ENCODE data around the gene IFT80. TPM values are rescaled to one million over a fixed set of nuclear protein-coding genes. Genes with fewer than 3 reads are reported as not detected.

Gene IFT80
- total RNA-seq, 1 experiment from 2014 or later: 19.3 TPM

DNA sequence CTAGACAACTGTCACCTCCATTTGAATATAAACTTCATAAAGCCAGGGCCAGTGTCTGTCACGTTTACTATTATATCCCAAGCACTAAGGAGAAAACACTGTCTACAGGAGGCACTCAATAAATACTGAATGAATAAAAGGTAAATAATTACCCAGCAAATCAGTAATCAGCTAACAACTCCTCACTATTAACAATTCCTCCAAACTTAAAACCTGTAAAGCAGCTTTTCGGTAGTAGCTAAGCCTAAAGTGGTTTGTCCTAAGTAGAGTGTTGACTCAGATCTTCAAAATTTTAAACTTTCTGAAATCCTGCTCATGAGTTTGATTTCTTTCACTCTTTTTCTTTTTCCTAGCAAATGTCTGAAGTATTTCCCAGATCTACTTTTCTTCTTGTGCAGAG, 133.9 kb downstream of the IFT80 start:
- BruUV-seq (replicated peaks): no TSS peak
- H3K9me3 ChIP-seq: no peaks in the 10 kb centered on the region
- CTCF ChIA-PET: no interaction called here

DNA sequence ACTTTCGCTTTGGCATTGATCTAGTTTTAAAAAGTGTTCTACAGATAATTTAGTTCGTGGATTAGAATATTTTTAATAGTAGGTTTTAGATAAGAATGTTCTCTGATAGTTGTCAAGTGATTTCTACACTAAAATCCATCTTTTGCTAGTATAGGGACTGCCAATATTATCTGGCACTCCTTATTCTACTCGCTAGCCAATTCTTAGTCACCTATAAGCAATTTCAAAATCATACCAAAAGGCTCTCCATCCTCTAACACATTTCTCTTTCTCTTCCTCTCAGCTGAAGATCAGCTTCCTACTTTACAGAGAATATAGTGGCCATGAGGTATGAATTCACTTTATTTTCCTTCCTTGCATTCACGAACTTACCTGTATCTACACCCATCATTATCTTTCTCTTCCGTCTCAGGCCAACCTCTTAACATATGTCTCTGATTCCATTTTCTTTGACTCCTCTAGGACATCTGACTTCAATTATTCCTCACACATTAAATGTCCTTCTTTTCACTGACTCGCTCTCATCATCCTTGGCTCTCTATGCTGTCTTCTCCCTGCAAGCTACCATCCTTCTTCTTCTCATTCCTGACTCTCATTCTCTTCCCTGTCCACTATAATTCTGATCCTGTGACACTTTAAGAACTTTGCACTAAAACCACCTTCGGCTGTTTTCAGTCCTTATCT, 138.3 kb downstream of the IFT80 start:
- no peak overlapping the region for H3K27ac Mint-ChIP-seq (ENCODE audit: unreplicated experiment)
- H3K4me1 ChIP-seq: no peaks in the 10 kb centered on the region
- H3K27me3 ChIP-seq (replicated peaks; ENCODE audit: control insufficient read depth, insufficient read depth, low read length): no peaks in the 10 kb centered on the region
- no peaks in the 10 kb centered on the region for H3K9me3 Mint-ChIP-seq (ENCODE audit: unreplicated experiment)
- intact Hi-C loops (cut with micrococcal nuclease; ENCODE audit: unreplicated experiment): no loop called here
- no peaks in the 10 kb centered on the region for H3K4me1 Mint-ChIP-seq (ENCODE audit: low read depth, unreplicated experiment)
- CTCF ChIA-PET: no interaction called here
- BruUV-seq (replicated peaks): no TSS peak
- no peak for DNase-seq
- no peaks in the 10 kb centered on the region for H3K36me3 ChIP-seq (ENCODE audit: control insufficient read depth, insufficient read depth, low read length)
- TF ChIP-seq, protein P1, sequence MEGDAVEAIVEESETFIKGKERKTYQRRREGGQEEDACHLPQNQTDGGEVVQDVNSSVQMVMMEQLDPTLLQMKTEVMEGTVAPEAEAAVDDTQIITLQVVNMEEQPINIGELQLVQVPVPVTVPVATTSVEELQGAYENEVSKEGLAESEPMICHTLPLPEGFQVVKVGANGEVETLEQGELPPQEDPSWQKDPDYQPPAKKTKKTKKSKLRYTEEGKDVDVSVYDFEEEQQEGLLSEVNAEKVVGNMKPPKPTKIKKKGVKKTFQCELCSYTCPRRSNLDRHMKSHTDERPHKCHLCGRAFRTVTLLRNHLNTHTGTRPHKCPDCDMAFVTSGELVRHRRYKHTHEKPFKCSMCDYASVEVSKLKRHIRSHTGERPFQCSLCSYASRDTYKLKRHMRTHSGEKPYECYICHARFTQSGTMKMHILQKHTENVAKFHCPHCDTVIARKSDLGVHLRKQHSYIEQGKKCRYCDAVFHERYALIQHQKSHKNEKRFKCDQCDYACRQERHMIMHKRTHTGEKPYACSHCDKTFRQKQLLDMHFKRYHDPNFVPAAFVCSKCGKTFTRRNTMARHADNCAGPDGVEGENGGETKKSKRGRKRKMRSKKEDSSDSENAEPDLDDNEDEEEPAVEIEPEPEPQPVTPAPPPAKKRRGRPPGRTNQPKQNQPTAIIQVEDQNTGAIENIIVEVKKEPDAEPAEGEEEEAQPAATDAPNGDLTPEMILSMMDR (IDR thresholded peaks at IDR 0.05; ENCODE audit: insufficient read depth in 1 of 2, low read depth in 1 of 2, low read length in 1 of 2, severe bottlenecking in 1 of 2, unreplicated experiment in 1 of 2): no peak
- H3K27me3 Mint-ChIP-seq (ENCODE audit: insufficient read depth, unreplicated experiment): no peaks in the 10 kb centered on the region
- H3K9me3 ChIP-seq: no peaks in the 10 kb centered on the region
- H3K36me3 Mint-ChIP-seq (ENCODE audit: insufficient read depth, unreplicated experiment): no peaks in the 10 kb centered on the region
- no peak overlapping the region for H3K4me3 Mint-ChIP-seq (ENCODE audit: unreplicated experiment)
- POLR2A ChIA-PET: interaction anchor here (0.6 kb wide), 1 partner anchor 70 kb away, joined by 3 read pairs; no protein-coding TSS in a partner anchor
- H3K4me3 ChIP-seq (ENCODE audit: low read depth, low read length): no peak overlapping the region

More for the DNA sequence above, 133.9 kb downstream of the IFT80 start:
- H3K27me3 ChIP-seq (replicated peaks; ENCODE audit: control insufficient read depth, insufficient read depth, low read length): no peaks in the 10 kb centered on the region
- H3K4me1 ChIP-seq: no peaks in the 10 kb centered on the region
- no peak overlapping the region for H3K27ac Mint-ChIP-seq (ENCODE audit: unreplicated experiment)
- H3K27me3 Mint-ChIP-seq (ENCODE audit: insufficient read depth, unreplicated experiment): no peaks in the 10 kb centered on the region
- intact Hi-C loops (cut with micrococcal nuclease; ENCODE audit: unreplicated experiment): no loop called here
- no peak for DNase-seq
- H3K4me3 ChIP-seq (ENCODE audit: low read depth, low read length): no peak overlapping the region
- POLR2A ChIA-PET: no interaction called here
- H3K9me3 Mint-ChIP-seq (ENCODE audit: unreplicated experiment): no peaks in the 10 kb centered on the region
- no peak overlapping the region for H3K4me3 Mint-ChIP-seq (ENCODE audit: unreplicated experiment)
- H3K4me1 Mint-ChIP-seq (ENCODE audit: low read depth, unreplicated experiment): no peaks in the 10 kb centered on the region
- TF ChIP-seq, protein P1 (IDR thresholded peaks at IDR 0.05; ENCODE audit: insufficient read depth in 1 of 2, low read depth in 1 of 2, low read length in 1 of 2, severe bottlenecking in 1 of 2, unreplicated experiment in 1 of 2): no peak
- H3K36me3 ChIP-seq (ENCODE audit: control insufficient read depth, insufficient read depth, low read length): no peaks in the 10 kb centered on the region
- H3K36me3 Mint-ChIP-seq (ENCODE audit: insufficient read depth, unreplicated experiment): no peaks in the 10 kb centered on the region

DNA sequence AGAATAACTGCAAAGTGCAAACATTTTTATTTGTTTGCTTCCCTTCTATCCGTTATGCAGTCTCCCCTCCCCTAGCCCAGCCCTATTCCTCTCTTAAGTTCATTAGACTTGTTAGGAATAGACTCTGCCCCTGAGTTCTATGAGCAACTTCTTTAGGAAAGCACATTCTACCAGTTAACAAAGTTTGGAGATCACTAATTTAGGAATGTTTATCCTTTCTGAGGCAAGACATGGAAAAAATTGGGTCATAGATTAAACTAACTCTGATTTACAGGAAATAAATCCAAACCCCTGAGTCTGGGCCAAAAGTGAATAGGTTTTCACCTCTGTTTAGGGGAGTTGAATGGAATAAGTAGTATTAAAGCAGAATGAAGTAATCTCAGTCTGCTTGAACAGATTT, 139.4 kb downstream of the IFT80 start:
- ChIA-PET CTCF (no interaction called here), POLR2A (no interaction called here)
- H3K9me3 Mint-ChIP-seq (ENCODE audit: unreplicated experiment): no peaks in the 10 kb centered on the region
- H3K27ac Mint-ChIP-seq (ENCODE audit: unreplicated experiment): no peak overlapping the region
- H3K4me1 Mint-ChIP-seq (ENCODE audit: low read depth, unreplicated experiment): no peaks in the 10 kb centered on the region
- no peak overlapping the region for H3K4me3 Mint-ChIP-seq (ENCODE audit: unreplicated experiment)
- TF ChIP-seq, protein P1 (IDR thresholded peaks at IDR 0.05; ENCODE audit: insufficient read depth in 1 of 2, low read depth in 1 of 2, low read length in 1 of 2, severe bottlenecking in 1 of 2, unreplicated experiment in 1 of 2): no peak
- intact Hi-C loops (cut with micrococcal nuclease; ENCODE audit: unreplicated experiment): no loop called here
- H3K36me3 Mint-ChIP-seq (ENCODE audit: insufficient read depth, unreplicated experiment): no peaks in the 10 kb centered on the region
- no TSS peak for BruUV-seq (replicated peaks)
- Histone ChIP-seq H3K27me3 (replicated peaks; ENCODE audit: control insufficient read depth, insufficient read depth, low read length) (no peaks in the 10 kb centered on the region), H3K4me3 (ENCODE audit: low read depth, low read length) (no peak overlapping the region), H3K36me3 (ENCODE audit: control insufficient read depth, insufficient read depth, low read length) (no peaks in the 10 kb centered on the region), H3K9me3 (no peaks in the 10 kb centered on the region), H3K4me1 (no peaks in the 10 kb centered on the region)
- H3K27me3 Mint-ChIP-seq (ENCODE audit: insufficient read depth, unreplicated experiment): no peaks in the 10 kb centered on the region
- DNase-seq: no peak

Measured in Caco-2 (cell line).